Nephron (organoid): ENCODE data around the gene ARMC9.

ENCODE experiments used
- H3K27ac Mint-ChIP-seq, 3 experiments: 2 replicates each; pipeline ENCODE4 v1.8.0; 2020; ENCODE audit warnings: mixed read lengths in 3 of 3, mild to moderate bottlenecking in 2 of 3, moderate library complexity in 1 of 3
- H3K27me3 Mint-ChIP-seq: 2 replicates; pipeline ENCODE4 v1.8.0; 2021; ENCODE audit warnings: low read depth, mild to moderate bottlenecking, moderate library complexity, mixed read lengths
- H3K36me3 Mint-ChIP-seq: 2 replicates; pipeline ENCODE4 v1.8.0; 2020; ENCODE audit warnings: low read depth, mixed read lengths
- H3K4me1 Mint-ChIP-seq: 2 replicates; pipeline ENCODE4 v1.8.0; 2020; ENCODE audit warnings: mixed read lengths
- H3K4me3 Mint-ChIP-seq, 3 experiments: 2 replicates each; pipeline ENCODE4 v1.8.0; 2020; ENCODE audit warnings: mild to moderate bottlenecking in 3 of 3, mixed read lengths in 3 of 3, moderate library complexity in 2 of 3
- H3K9me3 Mint-ChIP-seq: 2 replicates; pipeline ENCODE4 v1.8.0; 2020; ENCODE audit warnings: mixed read lengths
- TF ChIP-seq, protein P1 (sequence below), 3 experiments: fragments of 200-600 bp; sonication (generic); IDR thresholded peaks; one replicate each; pipeline ENCODE4 v1.5.0; 2021; ENCODE audit warnings: antibody characterized with exemption in 3 of 3; ENCODE audit not compliant: unreplicated experiment in 3 of 3

The ARMC9 gene

DNA sequence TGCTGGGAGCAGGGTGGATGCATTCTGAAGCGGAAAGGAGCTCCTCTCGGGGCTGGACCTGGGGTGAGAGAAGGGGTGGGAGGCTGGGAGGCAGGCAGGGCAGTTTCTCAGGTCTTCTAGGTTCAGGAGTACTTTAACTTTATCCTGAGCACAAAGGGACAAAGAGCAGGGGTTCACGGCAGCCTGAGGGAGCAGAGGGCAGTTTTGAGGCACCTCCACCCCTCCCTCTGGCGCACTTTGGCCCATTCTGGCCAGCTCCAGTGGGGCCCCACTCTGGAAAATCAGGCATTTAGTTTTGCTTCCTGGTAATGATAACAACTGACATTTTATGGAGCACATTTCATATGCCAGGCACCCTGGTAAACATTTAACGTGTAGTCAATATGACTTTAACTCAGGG lies 211.3 kb downstream of the ARMC9 start:
- H3K36me3 Mint-ChIP-seq = no peaks in the 10 kb centered on the region
- H3K27ac Mint-ChIP-seq = no peak overlapping the region
- TF ChIP-seq, protein P1, sequence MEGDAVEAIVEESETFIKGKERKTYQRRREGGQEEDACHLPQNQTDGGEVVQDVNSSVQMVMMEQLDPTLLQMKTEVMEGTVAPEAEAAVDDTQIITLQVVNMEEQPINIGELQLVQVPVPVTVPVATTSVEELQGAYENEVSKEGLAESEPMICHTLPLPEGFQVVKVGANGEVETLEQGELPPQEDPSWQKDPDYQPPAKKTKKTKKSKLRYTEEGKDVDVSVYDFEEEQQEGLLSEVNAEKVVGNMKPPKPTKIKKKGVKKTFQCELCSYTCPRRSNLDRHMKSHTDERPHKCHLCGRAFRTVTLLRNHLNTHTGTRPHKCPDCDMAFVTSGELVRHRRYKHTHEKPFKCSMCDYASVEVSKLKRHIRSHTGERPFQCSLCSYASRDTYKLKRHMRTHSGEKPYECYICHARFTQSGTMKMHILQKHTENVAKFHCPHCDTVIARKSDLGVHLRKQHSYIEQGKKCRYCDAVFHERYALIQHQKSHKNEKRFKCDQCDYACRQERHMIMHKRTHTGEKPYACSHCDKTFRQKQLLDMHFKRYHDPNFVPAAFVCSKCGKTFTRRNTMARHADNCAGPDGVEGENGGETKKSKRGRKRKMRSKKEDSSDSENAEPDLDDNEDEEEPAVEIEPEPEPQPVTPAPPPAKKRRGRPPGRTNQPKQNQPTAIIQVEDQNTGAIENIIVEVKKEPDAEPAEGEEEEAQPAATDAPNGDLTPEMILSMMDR (IDR thresholded peaks at IDR 0.05; ENCODE audit: unreplicated experiment in 3 of 3) = no peak

GRCh38 chr2:231410293-231411004 lies 212.0 kb downstream of the ARMC9 start:
- Mint-ChIP-seq H3K36me3 (no peaks in the 10 kb centered on the region), H3K9me3 (peaks cover 8% of the 10 kb centered on the region), H3K4me3 (peak overlapping the region in 1 of 3 experiments; percentile 17), H3K4me1 (peaks cover 17% of the 10 kb centered on the region), H3K27ac (no peak overlapping the region), H3K27me3 (peaks cover 17% of the 10 kb centered on the region)
- TF ChIP-seq, protein P1 (IDR thresholded peaks at IDR 0.05; ENCODE audit: unreplicated experiment in 3 of 3) = peak in 1 of 3 experiments; percentile 24

More for the DNA sequence above, 211.3 kb downstream of the ARMC9 start:
- Mint-ChIP-seq H3K27me3 (peaks cover 17% of the 10 kb centered on the region), H3K4me1 (peaks cover 17% of the 10 kb centered on the region), H3K9me3 (peaks cover 8% of the 10 kb centered on the region), H3K4me3 (no peak overlapping the region)

DNA sequence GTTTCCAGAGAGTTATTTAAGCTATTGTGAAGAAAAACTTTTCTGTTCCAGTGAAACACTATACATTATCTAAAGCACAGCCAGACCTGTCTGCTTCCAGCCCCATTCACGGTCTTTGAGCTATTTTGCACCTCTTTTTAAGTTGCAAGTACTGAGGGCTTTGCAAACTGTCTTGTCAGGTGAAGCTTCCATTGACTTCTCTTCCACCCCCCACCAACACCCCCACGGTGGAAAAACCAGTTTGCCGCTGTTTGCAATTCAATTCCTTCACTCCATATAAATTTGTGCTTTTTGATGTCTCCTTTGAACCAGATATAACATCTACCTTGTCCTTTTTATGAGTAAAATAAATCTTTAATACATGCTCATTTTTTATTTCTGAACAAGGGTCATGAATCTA lies 212.8 kb downstream of the ARMC9 start:
- peak overlapping the region; percentile 17 to 78 (median 50) for H3K27ac Mint-ChIP-seq
- peak overlapping the region; percentile 75 to 84 (median 81) for H3K4me3 Mint-ChIP-seq
- H3K27me3 Mint-ChIP-seq = peaks cover 17% of the 10 kb centered on the region
- peaks cover 8% of the 10 kb centered on the region for H3K9me3 Mint-ChIP-seq
- H3K36me3 Mint-ChIP-seq = no peaks in the 10 kb centered on the region
- TF ChIP-seq, protein P1 (IDR thresholded peaks at IDR 0.05; ENCODE audit: unreplicated experiment in 3 of 3) = no peak
- peaks cover 17% of the 10 kb centered on the region for H3K4me1 Mint-ChIP-seq

DNA sequence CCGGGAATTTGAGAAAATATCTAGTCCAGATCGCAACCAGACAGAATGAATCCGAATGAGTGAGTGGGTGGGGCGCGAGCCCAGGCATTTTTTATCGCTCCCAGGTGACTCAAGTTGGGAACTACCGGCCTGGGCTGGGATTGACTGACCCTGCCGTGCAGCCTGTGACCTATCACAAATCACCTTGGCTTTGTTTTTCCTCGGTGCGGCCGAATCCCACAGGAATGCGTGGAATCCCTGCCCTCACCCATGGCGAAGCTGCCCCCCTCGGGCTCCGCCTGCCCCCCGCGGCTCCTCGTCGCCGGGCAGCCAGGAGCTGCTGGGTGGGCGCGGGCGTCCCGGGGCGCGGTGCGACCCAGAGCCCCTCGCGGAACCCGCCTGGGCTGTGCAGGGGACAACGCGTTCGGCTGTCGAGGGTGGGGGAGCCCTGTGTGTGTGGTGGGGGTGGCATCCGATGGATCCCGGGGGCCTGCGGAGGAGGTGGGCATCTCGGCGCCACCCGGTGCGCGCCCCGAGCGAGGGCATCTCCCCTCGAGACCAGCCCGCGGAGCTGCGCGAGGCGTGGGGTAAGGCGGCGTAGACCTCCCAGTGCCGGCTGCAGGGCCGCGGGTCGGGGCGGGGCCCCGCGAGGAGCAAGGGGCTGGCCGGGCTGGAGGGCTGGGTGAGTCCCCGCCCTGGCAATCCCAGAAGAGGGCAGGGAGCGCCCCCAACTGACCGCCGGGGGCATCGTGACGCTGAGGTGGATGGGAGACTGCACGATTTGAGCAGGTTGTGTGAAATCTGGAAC lies 213.6 kb downstream of the ARMC9 start:
- Mint-ChIP-seq H3K4me1 (peaks cover 17% of the 10 kb centered on the region), H3K4me3 (peak overlapping the region; percentile 75 to 84 (median 81)), H3K27ac (peak overlapping the region; percentile 17 to 78 (median 50)), H3K27me3 (peaks cover 17% of the 10 kb centered on the region), H3K9me3 (peaks cover 8% of the 10 kb centered on the region), H3K36me3 (no peaks in the 10 kb centered on the region)
- TF ChIP-seq, protein P1 (IDR thresholded peaks at IDR 0.05; ENCODE audit: unreplicated experiment in 3 of 3) = peak; percentile 85 to 96 (median 87)

- peaks cover 8% of the 10 kb centered on the region for H3K9me3 Mint-ChIP-seq
- peaks cover 17% of the 10 kb centered on the region for H3K4me1 Mint-ChIP-seq
- peak overlapping the region; percentile 59 to 75 (median 75) for H3K4me3 Mint-ChIP-seq
- H3K27ac Mint-ChIP-seq = peak overlapping the region in 1 of 3 experiments; percentile 14
- TF ChIP-seq, protein P1 (IDR thresholded peaks at IDR 0.05; ENCODE audit: unreplicated experiment in 3 of 3) = no peak
- H3K27me3 Mint-ChIP-seq = peaks cover 17% of the 10 kb centered on the region
- H3K36me3 Mint-ChIP-seq = no peaks in the 10 kb centered on the region
Measured at GRCh38 chr2:231412618-231412963, 214.2 kb downstream of the ARMC9 start.
